WTC11 (cell line): ENCODE measurements around the gene RNF133. TPM values are rescaled to one million over a fixed set of nuclear protein-coding genes. Genes with fewer than 3 reads are reported as not detected.
A peak's percentile ranks its signal among the peaks of the same experiment; 100 is the strongest.

ENCODE experiments used
- ATAC-seq: fragments of 200-7000 bp; cut with Tn5 transposase; 2 replicates; pipeline ENCODE4 v1.10.0; 2021; ENCODE audit warnings: mild to moderate bottlenecking, moderate library complexity
- CTCF ChIA-PET: fragments of 300-600 bp; sonication (Branson Sonifier 250); formaldehyde crosslinking; loops from one replicate; lab custom pipeline; 2021; ENCODE audit warnings: antibody characterized with exemption; lab: Charles Lee
- POLR2A ChIA-PET: fragments of 350-600 bp; sonication (Branson Sonifier 250); formaldehyde crosslinking; loops from one replicate; lab custom pipeline; 2021; ENCODE audit warnings: antibody characterized with exemption; lab: Charles Lee
- DNase-seq: peaks from one replicate; pipeline ENCODE4 v3.0.0; 2021; ENCODE audit warnings: low spot score
- H3K27ac Mint-ChIP-seq: 2 replicates; pipeline ENCODE4 v1.8.0; 2021; ENCODE audit warnings: mixed read lengths
- H3K27me3 Mint-ChIP-seq: 2 replicates; pipeline ENCODE4 v1.8.0; 2021; ENCODE audit warnings: low read depth, mild to moderate bottlenecking, moderate library complexity, mixed read lengths
- H3K36me3 Mint-ChIP-seq: 2 replicates; pipeline ENCODE4 v1.8.0; 2021; ENCODE audit warnings: mixed read lengths
- H3K4me1 Mint-ChIP-seq: 2 replicates; pipeline ENCODE4 v1.8.0; 2022; ENCODE audit warnings: mixed read lengths
- H3K4me3 Mint-ChIP-seq: 2 replicates; pipeline ENCODE4 v1.8.0; 2021; ENCODE audit warnings: mild to moderate bottlenecking, moderate library complexity, mixed read lengths
- H3K9me3 Mint-ChIP-seq: 2 replicates; pipeline ENCODE4 v1.8.0; 2021; ENCODE audit warnings: mixed read lengths
- CBFB ChIP-seq: sonication (generic); formaldehyde crosslinking; IDR thresholded peaks from 2 replicates; pipeline ENCODE4 v1.8.1; 2022; ENCODE audit warnings: mild to moderate bottlenecking, low read depth, missing genetic modification reagents
- ETV6 ChIP-seq: sonication (generic); formaldehyde crosslinking; IDR thresholded peaks from 2 replicates; pipeline ENCODE4 v1.8.1; 2022; ENCODE audit warnings: mild to moderate bottlenecking, missing genetic modification reagents
- FOXK1 ChIP-seq: sonication (generic); formaldehyde crosslinking; IDR thresholded peaks from 2 replicates; pipeline ENCODE4 v1.8.0; 2022; ENCODE audit warnings: mild to moderate bottlenecking, moderate library complexity, missing genetic modification reagents
- GABPB1 ChIP-seq: sonication (generic); formaldehyde crosslinking; IDR thresholded peaks from 2 replicates; pipeline ENCODE4 v1.8.1; 2023; ENCODE audit warnings: mild to moderate bottlenecking, missing genetic modification reagents
- IRF2 ChIP-seq: sonication (generic); formaldehyde crosslinking; IDR thresholded peaks from 2 replicates; pipeline ENCODE4 v1.8.0; 2022; ENCODE audit warnings: low read depth, missing genetic modification reagents, borderline replicate concordance
- KAT7 ChIP-seq: sonication (generic); formaldehyde crosslinking; IDR thresholded peaks from 2 replicates; pipeline ENCODE4 v1.8.1; 2023; ENCODE audit warnings: missing genetic modification reagents, mild to moderate bottlenecking, borderline replicate concordance
- MLX ChIP-seq: sonication (generic); formaldehyde crosslinking; IDR thresholded peaks from 2 replicates; pipeline ENCODE4 v1.8.1; 2023; ENCODE audit warnings: mild to moderate bottlenecking, missing genetic modification reagents, moderate library complexity
- RELA ChIP-seq: sonication (generic); formaldehyde crosslinking; IDR thresholded peaks from 2 replicates; pipeline ENCODE4 v1.8.1; 2022; ENCODE audit warnings: missing genetic modification reagents, mild to moderate bottlenecking, borderline replicate concordance
- RORB ChIP-seq: fragments of 250-450 bp; sonication (Bioruptor Pico); IDR thresholded peaks from 2 replicates; pipeline ENCODE4 v1.9.0; 2021; ENCODE audit warnings: mild to moderate bottlenecking
- SMAD3 ChIP-seq: sonication (generic); formaldehyde crosslinking; IDR thresholded peaks from 2 replicates; pipeline ENCODE4 v1.8.0; 2022; ENCODE audit warnings: missing genetic modification reagents, mild to moderate bottlenecking, borderline replicate concordance
- TEAD1 ChIP-seq: sonication (generic); formaldehyde crosslinking; IDR thresholded peaks from 2 replicates; pipeline ENCODE4 v1.8.0; 2022; ENCODE audit warnings: mild to moderate bottlenecking, missing genetic modification reagents
- TP53 ChIP-seq: sonication (generic); formaldehyde crosslinking; IDR thresholded peaks from 2 replicates; pipeline ENCODE4 v1.8.1; 2023; ENCODE audit warnings: mild to moderate bottlenecking, missing genetic modification reagents
- USF2 ChIP-seq: sonication (generic); formaldehyde crosslinking; IDR thresholded peaks from 2 replicates; pipeline ENCODE4 v1.8.1; 2023; ENCODE audit warnings: mild to moderate bottlenecking, missing genetic modification reagents, moderate library complexity
- ZNF232 ChIP-seq: sonication (generic); formaldehyde crosslinking; IDR thresholded peaks from 2 replicates; pipeline ENCODE4 v1.8.0; 2022; ENCODE audit warnings: mild to moderate bottlenecking, missing genetic modification reagents
- ZNF512 ChIP-seq: sonication (generic); formaldehyde crosslinking; IDR thresholded peaks from 2 replicates; pipeline ENCODE4 v1.8.1; 2022; ENCODE audit warnings: missing genetic modification reagents, borderline replicate concordance
- ZNF671 ChIP-seq: fragments of 250-450 bp; sonication (Bioruptor Pico); IDR thresholded peaks from 2 replicates; pipeline ENCODE4 v1.8.0; 2021; ENCODE audit warnings: mild to moderate bottlenecking
- total RNA-seq: library from RNA; stranded (reverse); gene quantifications from 3 replicates; pipeline ENCODE4 v1.2.3, GENCODE V29; 2021
- TF ChIP-seq, protein P1 (sequence below): sonication (generic); formaldehyde crosslinking; IDR thresholded peaks from 2 replicates; pipeline ENCODE4 v1.8.0; 2022; ENCODE audit warnings: missing genetic modification reagents
- TF ChIP-seq, protein P2 (sequence below): sonication (generic); formaldehyde crosslinking; conservative IDR thresholded peaks from 2 replicates; pipeline ENCODE4 v1.8.1; 2022; ENCODE audit warnings: mild to moderate bottlenecking, missing genetic modification reagents
- TF ChIP-seq, protein P3 (sequence below): sonication (generic); formaldehyde crosslinking; IDR thresholded peaks from 2 replicates; pipeline ENCODE4 v1.8.1; 2022; ENCODE audit warnings: mild to moderate bottlenecking, moderate library complexity, missing genetic modification reagents
- TF ChIP-seq, protein P4 (sequence below): fragments of 250-450 bp; sonication (Bioruptor Pico); IDR thresholded peaks from 2 replicates; pipeline ENCODE4 v1.9.0; 2021; ENCODE audit warnings: mild to moderate bottlenecking, borderline replicate concordance

RNF133 gene
- total RNA-seq, 1 experiment from 2014 or later = 0.15 TPM

GRCh38 chr7:122709930-122710646, 11.2 kb upstream of the RNF133 start:
- no peaks in the 10 kb centered on the region for H3K36me3 Mint-ChIP-seq
- TF ChIP-seq MLX (CRISPR knock-in tag) = no peak
- TF ChIP-seq, protein P1, sequence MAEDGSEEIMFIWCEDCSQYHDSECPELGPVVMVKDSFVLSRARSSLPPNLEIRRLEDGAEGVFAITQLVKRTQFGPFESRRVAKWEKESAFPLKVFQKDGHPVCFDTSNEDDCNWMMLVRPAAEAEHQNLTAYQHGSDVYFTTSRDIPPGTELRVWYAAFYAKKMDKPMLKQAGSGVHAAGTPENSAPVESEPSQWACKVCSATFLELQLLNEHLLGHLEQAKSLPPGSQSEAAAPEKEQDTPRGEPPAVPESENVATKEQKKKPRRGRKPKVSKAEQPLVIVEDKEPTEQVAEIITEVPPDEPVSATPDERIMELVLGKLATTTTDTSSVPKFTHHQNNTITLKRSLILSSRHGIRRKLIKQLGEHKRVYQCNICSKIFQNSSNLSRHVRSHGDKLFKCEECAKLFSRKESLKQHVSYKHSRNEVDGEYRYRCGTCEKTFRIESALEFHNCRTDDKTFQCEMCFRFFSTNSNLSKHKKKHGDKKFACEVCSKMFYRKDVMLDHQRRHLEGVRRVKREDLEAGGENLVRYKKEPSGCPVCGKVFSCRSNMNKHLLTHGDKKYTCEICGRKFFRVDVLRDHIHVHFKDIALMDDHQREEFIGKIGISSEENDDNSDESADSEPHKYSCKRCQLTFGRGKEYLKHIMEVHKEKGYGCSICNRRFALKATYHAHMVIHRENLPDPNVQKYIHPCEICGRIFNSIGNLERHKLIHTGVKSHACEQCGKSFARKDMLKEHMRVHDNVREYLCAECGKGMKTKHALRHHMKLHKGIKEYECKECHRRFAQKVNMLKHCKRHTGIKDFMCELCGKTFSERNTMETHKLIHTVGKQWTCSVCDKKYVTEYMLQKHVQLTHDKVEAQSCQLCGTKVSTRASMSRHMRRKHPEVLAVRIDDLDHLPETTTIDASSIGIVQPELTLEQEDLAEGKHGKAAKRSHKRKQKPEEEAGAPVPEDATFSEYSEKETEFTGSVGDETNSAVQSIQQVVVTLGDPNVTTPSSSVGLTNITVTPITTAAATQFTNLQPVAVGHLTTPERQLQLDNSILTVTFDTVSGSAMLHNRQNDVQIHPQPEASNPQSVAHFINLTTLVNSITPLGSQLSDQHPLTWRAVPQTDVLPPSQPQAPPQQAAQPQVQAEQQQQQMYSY (CRISPR knock-in tag) = no peak
- no peak for TF ChIP-seq TEAD1 (CRISPR knock-in tag)
- TF ChIP-seq RELA (CRISPR knock-in tag) = no peak
- no peak for TF ChIP-seq ZNF671
- no peak for TF ChIP-seq ZNF232 (CRISPR knock-in tag)
- TF ChIP-seq, protein P2, sequence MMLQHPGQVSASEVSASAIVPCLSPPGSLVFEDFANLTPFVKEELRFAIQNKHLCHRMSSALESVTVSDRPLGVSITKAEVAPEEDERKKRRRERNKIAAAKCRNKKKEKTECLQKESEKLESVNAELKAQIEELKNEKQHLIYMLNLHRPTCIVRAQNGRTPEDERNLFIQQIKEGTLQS (CRISPR knock-in tag) = no peak
- TF ChIP-seq CBFB (CRISPR knock-in tag) = no peak
- no peak for TF ChIP-seq KAT7 (CRISPR knock-in tag)
- TF ChIP-seq USF2 = no peak
- no peak for TF ChIP-seq TP53 (CRISPR knock-in tag)
- no peak for TF ChIP-seq RORB (CRISPR knock-in tag)
- TF ChIP-seq SMAD3 (CRISPR knock-in tag) = no peak
- TF ChIP-seq FOXK1 (CRISPR knock-in tag) = no peak
- no peak for TF ChIP-seq ETV6 (CRISPR knock-in tag)
- no peak for TF ChIP-seq ZNF512 (CRISPR knock-in tag)
- POLR2A ChIA-PET = no interaction called here
- no peak for ATAC-seq
- H3K27me3 Mint-ChIP-seq = no peaks in the 10 kb centered on the region
- no peaks in the 10 kb centered on the region for H3K4me1 Mint-ChIP-seq
- CTCF ChIA-PET = no interaction called here
- no peaks in the 10 kb centered on the region; the same call in 1 of the 2 replicates for H3K9me3 Mint-ChIP-seq
- no peak overlapping the region for H3K4me3 Mint-ChIP-seq
- H3K27ac Mint-ChIP-seq = no peak overlapping the region
- no peak for DNase-seq

DNA sequence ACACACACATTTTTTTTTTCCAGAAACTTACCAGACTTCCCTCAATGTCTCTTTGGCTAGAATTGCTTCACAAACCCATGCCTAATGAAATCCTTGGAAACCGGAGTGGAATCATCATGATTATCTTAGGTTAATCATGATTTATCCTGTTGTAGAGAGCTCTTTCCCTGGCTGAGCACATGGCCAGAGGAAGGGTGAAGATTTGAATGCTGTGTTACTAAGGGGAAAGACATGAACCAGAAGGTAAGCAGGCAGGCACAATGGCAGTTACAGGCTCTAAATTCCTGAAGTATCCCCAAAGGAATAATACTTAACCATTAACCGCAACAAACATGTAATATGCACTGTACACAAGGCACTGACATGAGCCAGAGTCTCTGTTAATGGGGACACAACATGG, 7.9 kb upstream of the RNF133 start:
- POLR2A ChIA-PET = no interaction called here
- CTCF ChIA-PET = no interaction called here
- Mint-ChIP-seq H3K4me1 (no peaks in the 10 kb centered on the region), H3K36me3 (no peaks in the 10 kb centered on the region), H3K27me3 (no peaks in the 10 kb centered on the region), H3K4me3 (no peak overlapping the region), H3K27ac (peak overlapping the region; percentile 42; the same call in 1 of the 2 replicates), H3K9me3 (no peaks in the 10 kb centered on the region; the same call in 1 of the 2 replicates)
- no peak for DNase-seq
- ATAC-seq = no peak
- TF ChIP-seq, protein P3, sequence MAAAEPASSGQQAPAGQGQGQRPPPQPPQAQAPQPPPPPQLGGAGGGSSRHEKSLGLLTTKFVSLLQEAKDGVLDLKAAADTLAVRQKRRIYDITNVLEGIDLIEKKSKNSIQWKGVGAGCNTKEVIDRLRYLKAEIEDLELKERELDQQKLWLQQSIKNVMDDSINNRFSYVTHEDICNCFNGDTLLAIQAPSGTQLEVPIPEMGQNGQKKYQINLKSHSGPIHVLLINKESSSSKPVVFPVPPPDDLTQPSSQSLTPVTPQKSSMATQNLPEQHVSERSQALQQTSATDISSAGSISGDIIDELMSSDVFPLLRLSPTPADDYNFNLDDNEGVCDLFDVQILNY = no peak
- no peak for TF ChIP-seq USF2
- no peak for TF ChIP-seq GABPB1
- no peak for TF ChIP-seq IRF2 (CRISPR knock-in tag)
- TF ChIP-seq CBFB (CRISPR knock-in tag) = no peak
- TF ChIP-seq, protein P4, sequence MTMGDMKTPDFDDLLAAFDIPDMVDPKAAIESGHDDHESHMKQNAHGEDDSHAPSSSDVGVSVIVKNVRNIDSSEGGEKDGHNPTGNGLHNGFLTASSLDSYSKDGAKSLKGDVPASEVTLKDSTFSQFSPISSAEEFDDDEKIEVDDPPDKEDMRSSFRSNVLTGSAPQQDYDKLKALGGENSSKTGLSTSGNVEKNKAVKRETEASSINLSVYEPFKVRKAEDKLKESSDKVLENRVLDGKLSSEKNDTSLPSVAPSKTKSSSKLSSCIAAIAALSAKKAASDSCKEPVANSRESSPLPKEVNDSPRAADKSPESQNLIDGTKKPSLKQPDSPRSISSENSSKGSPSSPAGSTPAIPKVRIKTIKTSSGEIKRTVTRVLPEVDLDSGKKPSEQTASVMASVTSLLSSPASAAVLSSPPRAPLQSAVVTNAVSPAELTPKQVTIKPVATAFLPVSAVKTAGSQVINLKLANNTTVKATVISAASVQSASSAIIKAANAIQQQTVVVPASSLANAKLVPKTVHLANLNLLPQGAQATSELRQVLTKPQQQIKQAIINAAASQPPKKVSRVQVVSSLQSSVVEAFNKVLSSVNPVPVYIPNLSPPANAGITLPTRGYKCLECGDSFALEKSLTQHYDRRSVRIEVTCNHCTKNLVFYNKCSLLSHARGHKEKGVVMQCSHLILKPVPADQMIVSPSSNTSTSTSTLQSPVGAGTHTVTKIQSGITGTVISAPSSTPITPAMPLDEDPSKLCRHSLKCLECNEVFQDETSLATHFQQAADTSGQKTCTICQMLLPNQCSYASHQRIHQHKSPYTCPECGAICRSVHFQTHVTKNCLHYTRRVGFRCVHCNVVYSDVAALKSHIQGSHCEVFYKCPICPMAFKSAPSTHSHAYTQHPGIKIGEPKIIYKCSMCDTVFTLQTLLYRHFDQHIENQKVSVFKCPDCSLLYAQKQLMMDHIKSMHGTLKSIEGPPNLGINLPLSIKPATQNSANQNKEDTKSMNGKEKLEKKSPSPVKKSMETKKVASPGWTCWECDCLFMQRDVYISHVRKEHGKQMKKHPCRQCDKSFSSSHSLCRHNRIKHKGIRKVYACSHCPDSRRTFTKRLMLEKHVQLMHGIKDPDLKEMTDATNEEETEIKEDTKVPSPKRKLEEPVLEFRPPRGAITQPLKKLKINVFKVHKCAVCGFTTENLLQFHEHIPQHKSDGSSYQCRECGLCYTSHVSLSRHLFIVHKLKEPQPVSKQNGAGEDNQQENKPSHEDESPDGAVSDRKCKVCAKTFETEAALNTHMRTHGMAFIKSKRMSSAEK = no peak
